Kidney epithelial cell (primary cell): Measurements from ENCODE around the gene HOXA6. TPM values are rescaled to one million over a fixed set of nuclear protein-coding genes. Genes with fewer than 3 reads are reported as not detected.

Experiments
- DNase-seq: peaks from one replicate; pipeline ENCODE4 v3.0.0-alpha.2; 2010; ENCODE audit warnings: low read depth
- H3K27me3 ChIP-seq: 2 replicates; pipeline ENCODE4 v1.6.0; 2011; ENCODE audit warnings: low read length; ENCODE audit not compliant: control insufficient read depth, insufficient read depth
- H3K36me3 ChIP-seq: 2 replicates; pipeline ENCODE4 v1.5.1; 2011; ENCODE audit warnings: low read length; ENCODE audit not compliant: control insufficient read depth, insufficient read depth
- H3K4me3 ChIP-seq: 2 replicates; pipeline ENCODE4 v1.5.1; 2011; ENCODE audit warnings: low read depth, mild to moderate bottlenecking, control low read depth, low read length
- CTCF ChIP-seq: IDR thresholded peaks from 2 replicates; pipeline ENCODE4 v1.5.1; 2011; ENCODE audit warnings: mild to moderate bottlenecking, moderate library complexity, low read length, control low read depth, inconsistent platforms; ENCODE audit not compliant: insufficient read depth, poor library complexity, severe bottlenecking
- total RNA-seq: library from RNA; depleted of rRNA; stranded (reverse); fragments of >200 nt; gene quantifications from 2 replicates; pipeline ENCODE4 v1.2.3, GENCODE V29; 2015

HOXA6 gene
- total RNA-seq, 1 donor from 2014 or later: 4.8 TPM

GRCh38 chr7:27173956-27174873 is 26.6 kb upstream of the HOXA6 start, which contains the start of gene HOXA10:
HOXA10 (minus strand) TSS chr7:27174320; CDS start chr7:27174306, 14 bp downstream.
- peak within 1 kb of the TSS; percentile 72 for H3K4me3 ChIP-seq
- TF ChIP-seq CTCF: no peak
- DNase-seq: no peak
- peaks cover 1% of the 10 kb centered on the region for H3K36me3 ChIP-seq
- H3K27me3 ChIP-seq: no peaks in the 10 kb centered on the region

GRCh38 chr7:27173511-27173955 is 26.0 kb upstream of the HOXA6 start:
- peaks cover 2% of the 10 kb centered on the region for H3K36me3 ChIP-seq
- H3K4me3 ChIP-seq: peak overlapping the region; percentile 72
- TF ChIP-seq CTCF: no peak
- no peak for DNase-seq
- no peaks in the 10 kb centered on the region for H3K27me3 ChIP-seq

- no peak for DNase-seq
- Histone ChIP-seq H3K27me3 (no peaks in the 10 kb centered on the region), H3K36me3 (peaks cover 2% of the 10 kb centered on the region), H3K4me3 (peak overlapping the region; percentile 72)
- no peak for TF ChIP-seq CTCF
Observed at GRCh38 chr7:27172823-27173510, 25.4 kb upstream of the HOXA6 start.

GRCh38 chr7:27172315-27172774 is 24.8 kb upstream of the HOXA6 start:
- Histone ChIP-seq H3K27me3 (no peaks in the 10 kb centered on the region), H3K36me3 (peaks cover 2% of the 10 kb centered on the region), H3K4me3 (peak overlapping the region; percentile 72)
- DNase-seq: no peak
- no peak for TF ChIP-seq CTCF

- DNase-seq: no peak
- Histone ChIP-seq H3K27me3 (no peaks in the 10 kb centered on the region), H3K4me3 (peak overlapping the region; percentile 72)
Observed at GRCh38 chr7:27171637-27172314, 24.2 kb upstream of the HOXA6 start.

More at GRCh38 chr7:27171637-27172314, 24.2 kb upstream of the HOXA6 start:
- TF ChIP-seq CTCF: no peak
- peaks cover 2% of the 10 kb centered on the region for H3K36me3 ChIP-seq
